H1 (cell line): ENCODE data around the gene IST1. TPM values are rescaled to one million over a fixed set of nuclear protein-coding genes. Genes with fewer than 3 reads are reported as not detected.

ENCODE experiments used
- ATF3 ChIP-seq: IDR thresholded peaks from 2 replicates; pipeline ENCODE4 v1.6.1; 2011; ENCODE audit warnings: low read depth, mild to moderate bottlenecking, low read length; ENCODE audit not compliant: insufficient read depth
- CHD7 ChIP-seq: fragments of 300-600 bp; sonication (generic); IDR thresholded peaks from 2 replicates; pipeline ENCODE4 v1.7.1; 2012; ENCODE audit warnings: low read length, moderate library complexity, mild to moderate bottlenecking, inconsistent platforms; ENCODE audit not compliant: insufficient replicate concordance
- CTBP2 ChIP-seq: IDR thresholded peaks from 2 replicates; pipeline ENCODE4 v1.7.0; 2011; ENCODE audit warnings: borderline replicate concordance, mild to moderate bottlenecking, moderate library complexity, mixed read lengths, low read length; ENCODE audit not compliant: insufficient read depth, insufficient read length
- EP300 ChIP-seq, 2 experiments: IDR thresholded peaks; 1 replicate in 1 of 2; 2 replicates in 1 of 2; pipeline ENCODE4 v1.6.1; 2011 to 2012; ENCODE audit warnings: low read depth in 2 of 2, low read length in 2 of 2, mild to moderate bottlenecking in 2 of 2, borderline replicate concordance in 1 of 2, inconsistent platforms in 1 of 2, moderate library complexity in 1 of 2
- GABPA ChIP-seq: IDR thresholded peaks from 2 replicates; pipeline ENCODE4 v1.6.1; 2011; ENCODE audit warnings: mild to moderate bottlenecking, low read length, moderate library complexity, borderline replicate concordance; ENCODE audit not compliant: insufficient read depth
- MAFK ChIP-seq: IDR thresholded peaks from 2 replicates; pipeline ENCODE4 v1.6.1; 2012; ENCODE audit warnings: low read depth, mild to moderate bottlenecking, improper control_type of control experiment, low read length
- NRF1 ChIP-seq: IDR thresholded peaks from 2 replicates; pipeline ENCODE4 v1.6.1; 2011; ENCODE audit warnings: mild to moderate bottlenecking, low read depth, low read length, improper control_type of control experiment
- TAF1 ChIP-seq: IDR thresholded peaks from 2 replicates; pipeline ENCODE4 v1.6.1; 2011; ENCODE audit warnings: mild to moderate bottlenecking, low read depth, low read length
- polyA plus RNA-seq, 7 experiments: library from polyadenylated mRNA; depleted of rRNA in 3 of 7; stranded (reverse) in 5 of 7; unstranded in 2 of 7; fragments of >200 nt in 5 of 7; fragments of 200-250 nt in 2 of 7; gene quantifications; 1 replicate in 5 of 7; 2 replicates in 1 of 7; 4 replicates in 1 of 7; pipeline versions ENCODE4 v1.2.1 to v1.2.3, GENCODE V29; 2011 to 2013; ENCODE audit warnings: missing spikeins in 2 of 7, mixed read lengths in 2 of 7
- total RNA-seq: library from RNA; stranded (reverse); fragmentation: NEBNext Ultra II Directional; extraction: Animal tissue kit (Norgen Biotek cat#: 25700); gene quantifications from 2 replicates; pipeline ENCODE4 v1.2.1, GENCODE V29; 2021
- TF ChIP-seq, protein P1 (sequence below): IDR thresholded peaks from 2 replicates; pipeline ENCODE4 v1.6.1; 2012; ENCODE audit warnings: inconsistent platforms

The IST1 gene
- total and polyA plus RNA-seq, 2 of the 8 experiments (the other 6 are each of a cell fraction or from before 2014, with no cell fraction given) = 190 to 248 TPM

GRCh38 chr16:71865173-71865863 lies 30.0 kb upstream of the IST1 start (continued):
- TF ChIP-seq CHD7 = no peak
- TF ChIP-seq, protein P1, sequence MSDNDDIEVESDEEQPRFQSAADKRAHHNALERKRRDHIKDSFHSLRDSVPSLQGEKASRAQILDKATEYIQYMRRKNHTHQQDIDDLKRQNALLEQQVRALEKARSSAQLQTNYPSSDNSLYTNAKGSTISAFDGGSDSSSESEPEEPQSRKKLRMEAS = no peak
- no peak for TF ChIP-seq TAF1
- TF ChIP-seq CTBP2 = no peak
- TF ChIP-seq MAFK = no peak
- TF ChIP-seq NRF1 = no peak
- TF ChIP-seq ATF3 = no peak
- no peak for TF ChIP-seq EP300 (IDR thresholded peaks at IDR 0.05; ENCODE audit: borderline replicate concordance in 1 of 2, low read depth in 2 of 2, low read length in 2 of 2)
- TF ChIP-seq GABPA = no peak
- TF ChIP-seq, all 59 proteins: peak for 0
